Hematopoietic multipotent progenitor cell treated with erythropoietin and hydrocortisone succinate and interleukin-3 and kit ligand, for 15 days (in vitro differentiated cells): ENCODE data around the gene FAM133A.

Source experiments
- DNase-seq: peaks from one replicate; pipeline ENCODE4 v3.0.0-alpha.2; 2015; ENCODE audit warnings: low spot score

Gene FAM133A

GRCh38 chrX:93673869-93674271, at the start of gene FAM133A:
FAM133A (plus strand) TSS chrX:93674206; CDS start chrX:93709420, 35,214 bp downstream.
- DNase-seq, result no peak

GRCh38 chrX:93637591-93637990, 36.4 kb upstream of the FAM133A start:
- no peak for DNase-seq

- DNase-seq, result no peak
Observed at GRCh38 chrX:93649381-93649780, 24.6 kb upstream of the FAM133A start.

DNA sequence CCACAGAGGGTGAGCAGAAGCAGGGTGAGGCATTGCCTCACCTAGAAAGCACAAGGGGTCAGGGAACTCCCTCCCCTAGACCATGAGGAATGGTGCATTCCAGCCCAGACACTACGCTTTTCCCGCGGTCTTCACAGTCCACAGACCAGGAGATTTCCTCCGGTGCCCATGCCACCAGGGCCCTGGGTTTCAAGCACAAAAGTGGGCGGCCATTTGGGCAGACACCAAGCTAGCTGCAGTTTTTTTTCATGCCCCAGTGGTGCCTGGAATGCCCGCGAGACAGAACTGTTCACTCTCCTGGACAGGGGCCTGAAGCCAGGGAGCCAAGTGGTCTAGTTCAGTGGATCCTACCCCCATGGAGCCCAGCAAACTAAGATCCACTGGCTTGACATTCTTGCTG, 13.4 kb upstream of the FAM133A start:
- DNase-seq, result no peak

- no peak for DNase-seq
Observed at GRCh38 chrX:93673056-93673868, 744 bp upstream of the FAM133A start, which contains the start of gene NAP1L3. NAP1L3 (minus strand) TSS chrX:93673578; CDS start chrX:93673304, 274 bp downstream.

DNA sequence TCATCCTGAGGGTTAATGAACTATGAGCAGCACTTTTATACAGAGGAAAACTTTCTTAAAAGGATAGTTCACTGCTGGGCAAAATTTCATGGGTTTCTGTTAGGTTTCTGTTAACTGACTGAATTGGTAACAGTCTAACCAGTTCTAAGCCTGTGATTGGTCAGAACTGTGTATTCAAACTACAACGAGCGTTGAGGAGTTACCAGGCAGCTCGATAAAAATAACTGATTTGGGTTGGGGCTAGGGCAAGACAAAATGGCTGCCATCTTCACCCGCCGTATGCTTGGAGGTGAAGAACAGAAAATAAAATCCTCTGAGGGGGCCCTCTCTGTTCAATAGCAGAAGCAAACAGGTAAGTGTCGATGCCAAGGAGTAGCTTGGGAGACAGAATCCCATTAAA, 22.0 kb downstream of the FAM133A start:
- no peak for DNase-seq

DNA sequence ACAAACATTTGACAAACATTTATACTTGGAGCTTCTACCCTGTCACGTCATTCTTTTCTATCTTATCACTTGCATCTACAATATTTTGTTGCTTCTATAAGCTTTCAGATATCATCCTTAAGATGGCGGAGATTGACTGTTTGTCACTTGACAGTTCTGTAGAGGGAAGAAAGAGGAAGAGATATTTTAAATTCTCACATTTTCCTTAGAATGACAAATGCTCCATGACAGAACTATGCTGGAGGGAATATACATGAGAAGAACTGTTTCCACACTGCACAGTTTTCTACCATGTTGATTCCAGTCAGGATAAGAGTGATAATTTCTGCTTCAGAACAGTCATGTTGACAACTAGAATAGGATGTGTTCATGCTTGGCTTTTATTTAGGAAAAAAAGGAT, 29.7 kb downstream of the FAM133A start:
- no peak for DNase-seq

DNA sequence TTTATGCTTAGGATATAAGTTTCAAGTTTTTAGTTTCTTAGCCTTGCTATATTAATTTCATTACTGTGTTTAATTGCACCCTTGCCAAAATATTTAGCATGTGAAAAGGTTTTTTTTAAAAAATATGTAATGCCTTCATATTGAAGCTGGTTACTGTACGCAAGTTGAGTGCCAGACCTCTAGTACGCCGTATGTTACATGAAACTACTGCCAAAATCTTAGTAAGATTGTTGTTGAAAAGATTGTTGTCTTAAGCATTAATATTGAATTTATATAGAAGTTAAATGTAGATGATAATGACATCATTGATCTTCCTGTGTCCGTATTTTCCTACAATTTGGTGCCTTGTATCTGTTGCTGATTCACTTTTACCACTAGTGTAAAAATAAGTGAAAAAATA, 37.1 kb downstream of the FAM133A start:
- DNase-seq, result no peak

DNA sequence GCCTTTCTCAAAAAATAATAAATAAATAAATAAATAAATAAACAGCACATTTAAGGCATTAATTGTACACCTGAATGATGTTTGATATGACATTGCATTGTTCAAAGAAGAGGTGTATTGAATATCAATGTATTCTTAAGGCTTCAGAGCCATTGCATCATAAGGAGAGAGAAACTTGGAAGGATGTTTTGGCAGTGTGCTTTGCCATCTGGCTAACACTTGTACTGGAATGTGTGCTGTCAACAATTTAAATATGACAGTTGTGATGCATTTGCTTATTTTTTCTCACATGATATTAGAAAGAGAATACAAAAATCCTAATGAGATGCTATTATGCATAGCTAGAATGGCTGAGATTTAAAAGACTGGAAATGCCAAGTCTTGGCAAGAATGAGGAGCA, 67.8 kb downstream of the FAM133A start:
- no peak for DNase-seq

DNA sequence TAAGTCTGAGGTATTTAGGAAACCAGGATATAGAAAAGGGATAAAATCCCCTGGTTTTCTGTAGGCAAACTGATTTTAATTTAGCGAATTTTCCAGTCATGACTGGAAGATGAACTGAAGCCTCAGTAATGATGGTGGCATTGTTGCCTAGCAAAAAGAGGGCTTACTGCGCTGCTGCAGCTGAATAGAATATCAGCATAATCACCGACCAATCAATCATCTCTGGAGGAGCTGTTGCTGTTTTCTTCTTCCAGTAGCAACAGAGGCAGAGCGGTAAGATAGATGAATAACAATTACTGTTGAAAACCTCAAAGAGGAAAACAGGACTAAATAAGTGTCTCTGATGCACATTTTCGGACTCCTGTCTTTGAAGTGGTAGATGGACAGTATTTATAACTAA, 86.2 kb downstream of the FAM133A start:
- no peak for DNase-seq
